ENCODE results near the gene ZNF892. TPM values are rescaled to one million over a fixed set of nuclear protein-coding genes. Genes with fewer than 3 reads are reported as not detected.

Gene ZNF892
- total and polyA plus RNA-seq, 9 of the 15 experiments (the other 6 are each of a cell fraction or from before 2014, with no cell fraction given), result 0.07 to 0.13 (median 0.09) TPM; not detected in 6

- TF ChIP-seq, protein P1, sequence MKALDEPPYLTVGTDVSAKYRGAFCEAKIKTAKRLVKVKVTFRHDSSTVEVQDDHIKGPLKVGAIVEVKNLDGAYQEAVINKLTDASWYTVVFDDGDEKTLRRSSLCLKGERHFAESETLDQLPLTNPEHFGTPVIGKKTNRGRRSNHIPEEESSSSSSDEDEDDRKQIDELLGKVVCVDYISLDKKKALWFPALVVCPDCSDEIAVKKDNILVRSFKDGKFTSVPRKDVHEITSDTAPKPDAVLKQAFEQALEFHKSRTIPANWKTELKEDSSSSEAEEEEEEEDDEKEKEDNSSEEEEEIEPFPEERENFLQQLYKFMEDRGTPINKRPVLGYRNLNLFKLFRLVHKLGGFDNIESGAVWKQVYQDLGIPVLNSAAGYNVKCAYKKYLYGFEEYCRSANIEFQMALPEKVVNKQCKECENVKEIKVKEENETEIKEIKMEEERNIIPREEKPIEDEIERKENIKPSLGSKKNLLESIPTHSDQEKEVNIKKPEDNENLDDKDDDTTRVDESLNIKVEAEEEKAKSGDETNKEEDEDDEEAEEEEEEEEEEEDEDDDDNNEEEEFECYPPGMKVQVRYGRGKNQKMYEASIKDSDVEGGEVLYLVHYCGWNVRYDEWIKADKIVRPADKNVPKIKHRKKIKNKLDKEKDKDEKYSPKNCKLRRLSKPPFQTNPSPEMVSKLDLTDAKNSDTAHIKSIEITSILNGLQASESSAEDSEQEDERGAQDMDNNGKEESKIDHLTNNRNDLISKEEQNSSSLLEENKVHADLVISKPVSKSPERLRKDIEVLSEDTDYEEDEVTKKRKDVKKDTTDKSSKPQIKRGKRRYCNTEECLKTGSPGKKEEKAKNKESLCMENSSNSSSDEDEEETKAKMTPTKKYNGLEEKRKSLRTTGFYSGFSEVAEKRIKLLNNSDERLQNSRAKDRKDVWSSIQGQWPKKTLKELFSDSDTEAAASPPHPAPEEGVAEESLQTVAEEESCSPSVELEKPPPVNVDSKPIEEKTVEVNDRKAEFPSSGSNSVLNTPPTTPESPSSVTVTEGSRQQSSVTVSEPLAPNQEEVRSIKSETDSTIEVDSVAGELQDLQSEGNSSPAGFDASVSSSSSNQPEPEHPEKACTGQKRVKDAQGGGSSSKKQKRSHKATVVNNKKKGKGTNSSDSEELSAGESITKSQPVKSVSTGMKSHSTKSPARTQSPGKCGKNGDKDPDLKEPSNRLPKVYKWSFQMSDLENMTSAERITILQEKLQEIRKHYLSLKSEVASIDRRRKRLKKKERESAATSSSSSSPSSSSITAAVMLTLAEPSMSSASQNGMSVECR (CRISPR knock-in tag; IDR thresholded peaks at IDR 0.05), result 0 out of 2 replicates have a peak, but pooled peaks have one; percentile 38
- TF ChIP-seq, protein P2, sequence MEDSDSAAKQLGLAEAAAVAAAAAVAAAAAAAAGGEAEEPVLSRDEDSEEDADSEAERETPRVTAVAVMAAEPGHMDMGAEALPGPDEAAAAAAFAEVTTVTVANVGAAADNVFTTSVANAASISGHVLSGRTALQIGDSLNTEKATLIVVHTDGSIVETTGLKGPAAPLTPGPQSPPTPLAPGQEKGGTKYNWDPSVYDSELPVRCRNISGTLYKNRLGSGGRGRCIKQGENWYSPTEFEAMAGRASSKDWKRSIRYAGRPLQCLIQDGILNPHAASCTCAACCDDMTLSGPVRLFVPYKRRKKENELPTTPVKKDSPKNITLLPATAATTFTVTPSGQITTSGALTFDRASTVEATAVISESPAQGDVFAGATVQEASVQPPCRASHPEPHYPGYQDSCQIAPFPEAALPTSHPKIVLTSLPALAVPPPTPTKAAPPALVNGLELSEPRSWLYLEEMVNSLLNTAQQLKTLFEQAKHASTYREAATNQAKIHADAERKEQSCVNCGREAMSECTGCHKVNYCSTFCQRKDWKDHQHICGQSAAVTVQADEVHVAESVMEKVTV (CRISPR knock-in tag; IDR thresholded peaks at IDR 0.05), result no peak
- TF ChIP-seq VEZF1 (CRISPR knock-in tag; IDR thresholded peaks at IDR 0.05) (peak; percentile 32; the same call in 1 of the 2 replicates), MAFF (IDR thresholded peaks at IDR 0.05; ENCODE audit: low read length) (no peak), TOE1 (IDR thresholded peaks at IDR 0.05; ENCODE audit: borderline replicate concordance) (0 out of 2 replicates have a peak, but pooled peaks have one; percentile 5), TOE1 (CRISPR knock-in tag; IDR thresholded peaks at IDR 0.05; ENCODE audit: borderline replicate concordance, low read depth) (no peak), PTTG1 (tag; IDR thresholded peaks at IDR 0.05; ENCODE audit: low read depth) (no peak), NR2C1 (IDR thresholded peaks at IDR 0.05) (no peak), NR2C1 (tag; IDR thresholded peaks at IDR 0.05) (no peak), BMI1 (IDR thresholded peaks at IDR 0.05; ENCODE audit: low read length) (no peak), ZNF444 (CRISPR knock-in tag; IDR thresholded peaks at IDR 0.05) (no peak), CBX1 (IDR thresholded peaks at IDR 0.05; ENCODE audit: low read depth) (no peak), LCOR (CRISPR knock-in tag; IDR thresholded peaks at IDR 0.05) (0 out of 2 replicates have a peak, but pooled peaks have one; percentile 30), SIN3A (IDR thresholded peaks at IDR 0.05; ENCODE audit: borderline replicate concordance in 2 of 2, control insufficient read depth in 1 of 2, low read depth in 2 of 2, low read length in 2 of 2) (peak in 1 of 2 experiments; percentile 14; a peak in 1 of 4 replicates), DLX4 (CRISPR knock-in tag; IDR thresholded peaks at IDR 0.05) (no peak), HDAC8 (tag; IDR thresholded peaks at IDR 0.05) (no peak), ELF4 (CRISPR knock-in tag; IDR thresholded peaks at IDR 0.05) (0 out of 2 replicates have a peak, but pooled peaks have one; percentile 7), GATAD2B (IDR thresholded peaks at IDR 0.05; ENCODE audit: borderline replicate concordance) (no peak), ADNP (tag; IDR thresholded peaks at IDR 0.05) (no peak), MYBL2 (IDR thresholded peaks at IDR 0.05; ENCODE audit: low read depth) (no peak), MYBL2 (CRISPR knock-in tag; IDR thresholded peaks at IDR 0.05; ENCODE audit: borderline replicate concordance) (no peak)
Measured at GRCh38 chr2:95166065-95166763, 41.1 kb upstream of the ZNF892 start (continued).

Data from K562 (cell line).